T-cell (primary cell): ENCODE results near the gene VPS35L. TPM values are rescaled to one million over a fixed set of nuclear protein-coding genes. Genes with fewer than 3 reads are reported as not detected.
A peak's percentile ranks its signal among the peaks of the same experiment; 100 is the strongest.

Experiments used
- ATAC-seq, 4 experiments: fragments of 200-7000 bp in 3 of 4; fragments of 150-1000 bp in 1 of 4; cut with Tn5 transposase; replicated peaks in 1 of 4; 1 replicate in 3 of 4; 2 replicates in 1 of 4; pipeline ENCODE4 v1.10.0; 2021; ENCODE audit warnings: moderate library complexity in 3 of 4, mild to moderate bottlenecking in 2 of 4, moderate number of reproducible peaks in 1 of 4
- CTCF ChIA-PET, 2 donors: fragments of 300-600 bp; sonication (Branson Sonifier 250); formaldehyde crosslinking; loops; one replicate each; lab custom pipeline; 2022; ENCODE audit warnings: antibody characterized with exemption in 2 of 2; lab: Charles Lee
- POLR2A ChIA-PET, 2 donors: fragments of 300-600 bp; sonication (Branson Sonifier 250); formaldehyde crosslinking; loops; one replicate each; lab custom pipeline; 2022; ENCODE audit warnings: antibody characterized with exemption in 2 of 2; lab: Charles Lee
- DNase-seq, 35 experiments: peaks; one replicate each; pipeline versions ENCODE4 v3.0.0 to v3.0.0-alpha.2; 2013 to 2023
- H3K27ac ChIP-seq: one replicate; pipeline ENCODE4 v1.5.1; 2013; ENCODE audit warnings: low read length
- H3K27me3 ChIP-seq, 2 experiments: replicated peaks in 1 of 2; 1 replicate in 1 of 2; 2 replicates in 1 of 2; pipeline versions ENCODE4 v1.6.1 to v1.7.0; 2013; ENCODE audit warnings: low read length in 1 of 2, mixed read lengths in 1 of 2; ENCODE audit not compliant: control insufficient read depth in 2 of 2, insufficient read depth in 2 of 2; ENCODE audit errors: extremely low read depth in 1 of 2
- H3K36me3 ChIP-seq, 2 donors: 1 replicate in 1 of 2; 2 replicates in 1 of 2; pipeline versions ENCODE4 v1.6.1 to v1.7.0; 2013; ENCODE audit warnings: low read length in 1 of 2; ENCODE audit not compliant: control insufficient read depth in 2 of 2, insufficient read depth in 1 of 2; ENCODE audit errors: extremely low read depth in 1 of 2
- H3K4me1 ChIP-seq, 2 experiments: 1 replicate in 1 of 2; 2 replicates in 1 of 2; pipeline versions ENCODE4 v1.6.1 to v1.7.0; 2013; ENCODE audit warnings: low read length in 2 of 2, mixed read lengths in 1 of 2; ENCODE audit not compliant: insufficient read depth in 2 of 2, control insufficient read depth in 1 of 2; ENCODE audit errors: extremely low read depth in 1 of 2
- H3K4me3 ChIP-seq, 2 donors: 1 replicate in 1 of 2; 2 replicates in 1 of 2; pipeline versions ENCODE4 v1.5.1 to v1.7.0; 2013; ENCODE audit warnings: mild to moderate bottlenecking in 2 of 2, low read length in 1 of 2, moderate library complexity in 1 of 2; ENCODE audit not compliant: control insufficient read depth in 1 of 2; ENCODE audit errors: extremely low read depth in 1 of 2
- H3K9me3 ChIP-seq: 2 replicates; pipeline ENCODE4 v1.7.0; 2013
- H3K27ac Mint-ChIP-seq, 2 donors: one replicate each; pipeline ENCODE4 v1.8.0; 2020 to 2021; ENCODE audit warnings: mild to moderate bottlenecking in 2 of 2, mixed read lengths in 2 of 2
- H3K27me3 Mint-ChIP-seq, 2 donors: one replicate each; pipeline ENCODE4 v1.8.0; 2021 to 2022; ENCODE audit warnings: mixed read lengths in 2 of 2
- H3K36me3 Mint-ChIP-seq: one replicate; pipeline ENCODE4 v1.8.0; 2021; ENCODE audit warnings: mixed read lengths
- H3K4me1 Mint-ChIP-seq, 3 donors: one replicate each; pipeline ENCODE4 v1.8.0; 2020 to 2022; ENCODE audit warnings: mixed read lengths in 3 of 3, mild to moderate bottlenecking in 1 of 3
- H3K4me3 Mint-ChIP-seq, 3 donors: one replicate each; pipeline ENCODE4 v1.8.0; 2020 to 2022; ENCODE audit warnings: mild to moderate bottlenecking in 3 of 3, mixed read lengths in 3 of 3, moderate library complexity in 3 of 3
- H3K9me3 Mint-ChIP-seq, 3 donors: one replicate each; pipeline ENCODE4 v1.8.0; 2020 to 2022; ENCODE audit warnings: mixed read lengths in 3 of 3
- WGBS: methylation state at CpG from one replicate; pipeline ENCODE4 v1.1.5; 2013; ENCODE audit warnings: missing lambda C conversion rate; ENCODE audit not compliant: insufficient coverage; 5-methylcytosine and 5-hydroxymethylcytosine counted together
- total RNA-seq, 35 experiments: library from RNA in 6 of 35; stranded (reverse) in 6 of 35; fragments of 120-200 nt in 1 of 35; gene quantifications; one replicate each; pipeline versions ENCODE4 v1.2.1 to v1.2.4 and lab custom pipeline; 2013 to 2026

Gene VPS35L
- total RNA-seq, 5 donors from 2014 or later (not counting 1 experiment from before 2014, with no cell fraction given) = 40.2 to 46.9 (median 42.9) TPM

GRCh38 chr16:19698480-19699465 lies 143.3 kb downstream of the VPS35L start:
- peaks cover 10 to 16% of the 10 kb centered on the region in 2 donors for H3K36me3 ChIP-seq
- H3K4me1 Mint-ChIP-seq = peaks cover 54 to 64% (median 64%) of the 10 kb centered on the region in 3 donors
- WGBS = 91% methylated on average over 17 of the region's 19 CpGs
- CTCF ChIA-PET = interaction anchor here in 1 of 2 donors (0.6 kb wide), 2 partner anchors 18 to 687 kb away, joined by 4 read pairs; no protein-coding TSS in a partner anchor
- POLR2A ChIA-PET = no interaction called here
- peaks cover 24 to 49% of the 10 kb centered on the region in 2 experiments for H3K4me1 ChIP-seq
- peak overlapping the region in 2 of 3 donors; percentile 32 to 77 for H3K4me3 Mint-ChIP-seq
- no peak overlapping the region for H3K4me3 ChIP-seq
- no peaks in the 10 kb centered on the region for H3K27me3 ChIP-seq
- no peak for ATAC-seq
- H3K36me3 Mint-ChIP-seq = peaks cover 33% of the 10 kb centered on the region
- DNase-seq = no peak
- H3K27me3 Mint-ChIP-seq = no peaks in the 10 kb centered on the region
- peak overlapping the region; percentile 28 for H3K27ac ChIP-seq
- peak overlapping the region; percentile 97 for H3K27ac Mint-ChIP-seq
- no peaks in the 10 kb centered on the region for H3K9me3 ChIP-seq
- no peaks in the 10 kb centered on the region for H3K9me3 Mint-ChIP-seq

GRCh38 chr16:19699472-19699871 lies 144.0 kb downstream of the VPS35L start:
- H3K4me3 ChIP-seq = no peak overlapping the region
- POLR2A ChIA-PET = no interaction called here
- CTCF ChIA-PET = interaction anchor here in 1 of 2 donors (0.6 kb wide), 1 partner anchor 686 kb away, joined by 4 read pairs; no protein-coding TSS in a partner anchor
- Mint-ChIP-seq H3K27me3 (no peaks in the 10 kb centered on the region), H3K36me3 (peaks cover 36% of the 10 kb centered on the region), H3K9me3 (no peaks in the 10 kb centered on the region), H3K27ac (peak overlapping the region in 1 of 2 donors; percentile 97), H3K4me1 (peaks cover 50 to 58% (median 57%) of the 10 kb centered on the region in 3 donors), H3K4me3 (no peak overlapping the region)
- WGBS = 94% methylated on average over 8 of the region's 8 CpGs
- H3K27ac ChIP-seq = no peak overlapping the region
- no peaks in the 10 kb centered on the region for H3K27me3 ChIP-seq
- DNase-seq (no peak), ATAC-seq (no peak)
- no peaks in the 10 kb centered on the region for H3K9me3 ChIP-seq
- peaks cover 24 to 48% of the 10 kb centered on the region in 2 experiments for H3K4me1 ChIP-seq
- H3K36me3 ChIP-seq = peaks cover 10 to 20% of the 10 kb centered on the region in 2 donors

- Mint-ChIP-seq H3K36me3 (peaks cover 43% of the 10 kb centered on the region), H3K9me3 (no peaks in the 10 kb centered on the region), H3K27me3 (no peaks in the 10 kb centered on the region), H3K4me1 (peaks cover 45 to 51% (median 51%) of the 10 kb centered on the region in 3 donors), H3K4me3 (peak overlapping the region in 1 of 3 donors; percentile 40), H3K27ac (peak overlapping the region; percentile 79 to 97)
- ChIA-PET CTCF (no interaction called here), POLR2A (no interaction called here)
- H3K4me1 ChIP-seq = peaks cover 23 to 41% of the 10 kb centered on the region in 2 experiments
- H3K36me3 ChIP-seq = peaks cover 10 to 29% of the 10 kb centered on the region in 2 donors
- no peak for DNase-seq
- WGBS = 86% methylated on average over 3 of the region's 6 CpGs
- H3K27me3 ChIP-seq = no peaks in the 10 kb centered on the region
- no peak for ATAC-seq
- H3K9me3 ChIP-seq = no peaks in the 10 kb centered on the region
- H3K4me3 ChIP-seq = no peak overlapping the region
- no peak overlapping the region for H3K27ac ChIP-seq
Observed at GRCh38 chr16:19700319-19700781, 144.8 kb downstream of the VPS35L start.

DNA sequence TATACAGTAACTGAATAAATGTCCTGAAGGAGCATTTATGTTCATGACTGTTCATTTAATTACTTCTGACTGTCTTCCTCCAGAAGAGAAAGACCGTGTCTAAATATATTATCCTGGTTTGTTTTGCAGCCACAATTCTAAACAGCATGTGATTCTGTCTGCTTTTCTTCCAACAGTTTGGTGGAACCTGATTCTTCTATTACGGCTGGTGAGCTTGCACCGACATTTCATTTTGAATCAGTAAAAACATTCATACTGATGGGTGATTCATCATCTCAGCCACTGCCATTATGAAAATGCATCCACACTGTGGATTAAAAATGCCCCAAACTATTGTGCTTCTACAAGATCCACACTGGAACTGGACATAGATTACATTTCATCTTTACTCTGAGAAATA lies 145.6 kb downstream of the VPS35L start:
- no peaks in the 10 kb centered on the region for H3K27me3 ChIP-seq
- peaks cover 48% of the 10 kb centered on the region for H3K36me3 Mint-ChIP-seq
- ChIA-PET POLR2A (no interaction called here), CTCF (no interaction called here)
- peaks cover 19 to 34% of the 10 kb centered on the region in 2 experiments for H3K4me1 ChIP-seq
- H3K27ac Mint-ChIP-seq = peak overlapping the region; percentile 79 to 97
- 93% methylated on average over 3 of the region's 3 CpGs for WGBS
- H3K4me3 Mint-ChIP-seq = no peak overlapping the region
- no peak for DNase-seq
- H3K4me3 ChIP-seq = no peak overlapping the region
- H3K4me1 Mint-ChIP-seq = peaks cover 40 to 46% (median 45%) of the 10 kb centered on the region in 3 donors
- peaks cover 10 to 37% of the 10 kb centered on the region in 2 donors for H3K36me3 ChIP-seq
- no peaks in the 10 kb centered on the region for H3K9me3 Mint-ChIP-seq
- H3K27ac ChIP-seq = no peak overlapping the region
- no peaks in the 10 kb centered on the region for H3K27me3 Mint-ChIP-seq
- no peaks in the 10 kb centered on the region for H3K9me3 ChIP-seq
- no peak for ATAC-seq

GRCh38 chr16:19703172-19703889 lies 147.8 kb downstream of the VPS35L start:
- Mint-ChIP-seq H3K27me3 (no peaks in the 10 kb centered on the region), H3K4me1 (peaks cover 18 to 24% (median 23%) of the 10 kb centered on the region in 3 donors), H3K9me3 (no peaks in the 10 kb centered on the region), H3K4me3 (no peak overlapping the region), H3K36me3 (peaks cover 53% of the 10 kb centered on the region), H3K27ac (peak overlapping the region; percentile 53 to 70)
- peaks cover 5 to 54% of the 10 kb centered on the region in 2 donors for H3K36me3 ChIP-seq
- peaks cover 0 to 11% of the 10 kb centered on the region in 2 experiments for H3K4me1 ChIP-seq
- 86% methylated on average over 2 of the region's 6 CpGs for WGBS
- DNase-seq = no peak
- H3K27me3 ChIP-seq = no peaks in the 10 kb centered on the region
- POLR2A ChIA-PET = no interaction called here
- no peaks in the 10 kb centered on the region for H3K9me3 ChIP-seq
- CTCF ChIA-PET = no interaction called here
- H3K27ac ChIP-seq = no peak overlapping the region
- H3K4me3 ChIP-seq = no peak overlapping the region
- ATAC-seq = no peak
